VCaP (cell line): Measurements from ENCODE around the gene CHRD.
"Not testable (repeated sequence)": the region's sequence is repeated elsewhere in the genome, so short reads cannot be mapped to it uniquely, and the experiment has no call there.

Experiments
- H3K27ac ChIP-seq: fragments of 450-650 bp; 2 replicates; pipeline ENCODE4 v1.5.1; 2017
- TF ChIP-seq, protein P1 (sequence below): fragments of 450-650 bp; conservative IDR thresholded peaks from 2 replicates; pipeline ENCODE4 v1.5.1; 2017; ENCODE audit warnings: mild to moderate bottlenecking, moderate library complexity

The CHRD gene

GRCh38 chr3:184335661-184336546 is 44.0 kb upstream of the CHRD start:
- TF ChIP-seq, protein P1, sequence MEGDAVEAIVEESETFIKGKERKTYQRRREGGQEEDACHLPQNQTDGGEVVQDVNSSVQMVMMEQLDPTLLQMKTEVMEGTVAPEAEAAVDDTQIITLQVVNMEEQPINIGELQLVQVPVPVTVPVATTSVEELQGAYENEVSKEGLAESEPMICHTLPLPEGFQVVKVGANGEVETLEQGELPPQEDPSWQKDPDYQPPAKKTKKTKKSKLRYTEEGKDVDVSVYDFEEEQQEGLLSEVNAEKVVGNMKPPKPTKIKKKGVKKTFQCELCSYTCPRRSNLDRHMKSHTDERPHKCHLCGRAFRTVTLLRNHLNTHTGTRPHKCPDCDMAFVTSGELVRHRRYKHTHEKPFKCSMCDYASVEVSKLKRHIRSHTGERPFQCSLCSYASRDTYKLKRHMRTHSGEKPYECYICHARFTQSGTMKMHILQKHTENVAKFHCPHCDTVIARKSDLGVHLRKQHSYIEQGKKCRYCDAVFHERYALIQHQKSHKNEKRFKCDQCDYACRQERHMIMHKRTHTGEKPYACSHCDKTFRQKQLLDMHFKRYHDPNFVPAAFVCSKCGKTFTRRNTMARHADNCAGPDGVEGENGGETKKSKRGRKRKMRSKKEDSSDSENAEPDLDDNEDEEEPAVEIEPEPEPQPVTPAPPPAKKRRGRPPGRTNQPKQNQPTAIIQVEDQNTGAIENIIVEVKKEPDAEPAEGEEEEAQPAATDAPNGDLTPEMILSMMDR = no peak
- peak overlapping the region; percentile 81 for H3K27ac ChIP-seq

DNA sequence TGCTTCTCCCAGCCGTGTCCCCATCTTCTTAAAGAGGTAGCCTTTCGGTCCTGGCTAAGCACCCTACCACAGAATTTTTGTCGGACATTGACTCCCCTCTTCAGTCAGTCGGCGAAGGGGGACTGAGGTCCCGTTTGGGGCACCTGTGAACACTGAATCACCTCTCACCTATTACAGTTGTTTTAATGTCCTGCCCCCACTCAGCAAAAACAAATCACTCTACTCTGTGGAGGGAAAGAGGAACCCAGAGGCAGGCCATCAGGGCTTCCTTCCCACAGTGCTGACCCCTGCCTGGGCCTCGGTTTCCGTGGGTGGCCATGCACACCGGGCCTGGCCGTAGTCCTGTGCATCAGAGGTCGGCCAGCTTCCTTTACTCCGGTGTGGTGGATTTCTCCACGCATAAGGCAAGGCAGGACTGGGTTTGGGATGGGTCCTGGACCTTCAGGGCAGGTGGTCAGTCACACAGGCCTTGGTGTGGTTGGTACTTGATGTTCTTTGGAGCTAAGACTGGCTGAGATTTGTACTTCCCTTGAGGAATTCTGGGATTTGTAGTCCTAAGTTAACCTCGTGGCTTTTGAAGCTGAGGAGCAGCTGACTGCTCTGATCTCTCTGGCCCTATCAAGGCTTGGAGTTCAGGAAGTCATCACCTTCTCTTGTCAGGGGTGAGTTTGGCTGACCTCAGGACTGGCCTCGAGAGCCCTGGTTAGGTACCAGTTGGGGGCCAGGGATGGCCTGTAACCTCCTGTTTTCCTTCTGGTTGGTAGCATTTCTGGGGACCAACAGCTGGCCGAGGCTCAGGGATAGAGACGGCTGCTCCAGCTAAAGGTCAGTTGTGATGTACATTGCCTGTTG is 43.1 kb upstream of the CHRD start:
- TF ChIP-seq, protein P1 = no peak
- peak overlapping the region; percentile 81 for H3K27ac ChIP-seq

DNA sequence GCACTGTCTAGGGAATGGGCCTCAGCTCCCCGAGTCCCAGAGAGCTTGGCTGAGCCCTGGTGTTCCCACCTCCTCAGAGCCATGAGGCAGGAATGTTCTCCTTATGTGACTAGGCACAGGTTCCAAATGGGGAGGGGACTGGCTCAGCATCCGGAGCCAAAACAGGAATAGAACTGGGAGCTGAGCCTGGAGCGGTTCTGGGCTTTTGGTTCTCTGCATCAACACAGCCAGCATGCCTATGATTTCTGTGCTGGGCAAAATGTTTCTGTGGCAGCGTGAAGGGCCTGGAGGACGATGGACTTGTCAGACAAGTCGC is 42.5 kb upstream of the CHRD start, which contains the start of gene FAM131A:
Gene FAM131A (plus strand): TSS at position 202 of the 316 bp plus-strand sequence. CDS start 31 bp downstream, at position 233.
- H3K27ac ChIP-seq = peak within 1 kb of the TSS; percentile 81
- TF ChIP-seq, protein P1 = no peak

GRCh38 chr3:184337981-184338380 is 41.9 kb upstream of the CHRD start:
- no peak overlapping the region for H3K27ac ChIP-seq
- TF ChIP-seq, protein P1 = no peak

DNA sequence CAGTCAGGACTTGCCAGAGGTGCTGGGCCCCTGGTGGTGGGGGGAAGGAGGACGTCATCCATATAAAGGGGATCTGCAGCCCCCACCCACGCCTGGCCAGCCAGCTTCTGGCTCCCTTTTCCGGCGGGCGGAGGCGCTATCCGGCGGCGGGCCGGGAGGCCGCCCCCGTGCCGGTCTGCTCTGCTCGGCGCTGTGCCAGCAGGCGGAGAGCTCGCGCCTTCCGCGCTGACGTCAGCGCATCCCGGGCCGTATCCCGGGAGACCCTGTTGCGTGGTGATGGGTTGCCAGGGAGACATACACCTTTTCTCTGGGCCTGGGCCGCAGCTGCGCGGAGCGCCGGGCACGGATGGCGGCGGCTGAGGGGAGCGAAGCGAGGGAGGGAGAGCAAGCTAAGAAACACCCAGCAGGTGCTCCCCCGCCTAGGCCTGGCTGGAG is 41.3 kb upstream of the CHRD start:
- H3K27ac ChIP-seq = no peak overlapping the region
- TF ChIP-seq, protein P1 = no peak

- TF ChIP-seq, protein P1 = no peak
- no peak overlapping the region for H3K27ac ChIP-seq
Observed at GRCh38 chr3:184339001-184339400, 40.9 kb upstream of the CHRD start.

GRCh38 chr3:184339451-184340135 is 40.3 kb upstream of the CHRD start:
- not testable (repeated sequence) for H3K27ac ChIP-seq
